Stimulated activated CD8-positive, alpha-beta memory T cell treated with anti-CD3 and anti-CD28 coated beads, Interleukin-2, amount 100 ng/mL, for 1 hour (primary cell): ENCODE measurements around the gene C2orf68.
"Not testable (repeated sequence)": the region's sequence is repeated elsewhere in the genome, so short reads cannot be mapped to it uniquely, and the experiment has no call there.

Experiments used
- DNase-seq, 2 donors: peaks; one replicate each; pipeline ENCODE4 v3.0.0-alpha.2; 2020; ENCODE audit warnings: low read depth in 2 of 2

Gene C2orf68

GRCh38 chr2:85611705-85612587, at the start of gene C2orf68:
Gene C2orf68, minus strand, starts transcription at chr2:85612066. Its CDS starts 82 bp downstream, at chr2:85611984.
- peak; percentile 65 to 69 for DNase-seq

- DNase-seq = no peak
These were observed 49.4 kb upstream of the C2orf68 start for GRCh38 chr2:85661139-85661858.

GRCh38 chr2:85660725-85661124, 48.9 kb upstream of the C2orf68 start:
- DNase-seq = no peak

- DNase-seq = not testable (repeated sequence)
These were observed 48.4 kb upstream of the C2orf68 start for GRCh38 chr2:85660301-85660700.

- DNase-seq = no peak
These were observed 47.6 kb upstream of the C2orf68 start for GRCh38 chr2:85659324-85659981.

GRCh38 chr2:85657399-85657798, 45.5 kb upstream of the C2orf68 start:
- not testable (repeated sequence) for DNase-seq

GRCh38 chr2:85656468-85656867, 44.6 kb upstream of the C2orf68 start:
- no peak for DNase-seq

- DNase-seq = no peak
These were observed 44.1 kb upstream of the C2orf68 start for GRCh38 chr2:85655961-85656417.

GRCh38 chr2:85653996-85654395, 42.1 kb upstream of the C2orf68 start:
- DNase-seq = no peak

- DNase-seq = no peak
These were observed 40.2 kb upstream of the C2orf68 start for GRCh38 chr2:85652056-85652455.

GRCh38 chr2:85651097-85651496, 39.2 kb upstream of the C2orf68 start:
- no peak for DNase-seq

GRCh38 chr2:85650456-85650855, 38.6 kb upstream of the C2orf68 start:
- no peak for DNase-seq

- no peak for DNase-seq
These were observed 37.6 kb upstream of the C2orf68 start for GRCh38 chr2:85649201-85650190.

GRCh38 chr2:85648619-85649018, 36.8 kb upstream of the C2orf68 start:
- no peak for DNase-seq

- DNase-seq = no peak
These were observed 36.1 kb upstream of the C2orf68 start for GRCh38 chr2:85647823-85648526.

- no peak for DNase-seq
These were observed 34.3 kb upstream of the C2orf68 start for GRCh38 chr2:85646166-85646565.

GRCh38 chr2:85644909-85645308, 33.0 kb upstream of the C2orf68 start:
- no peak for DNase-seq

GRCh38 chr2:85642725-85643124, 30.9 kb upstream of the C2orf68 start:
- no peak for DNase-seq

- DNase-seq = no peak
These were observed 23.8 kb upstream of the C2orf68 start for GRCh38 chr2:85635636-85636035.

GRCh38 chr2:85635011-85635410, 23.1 kb upstream of the C2orf68 start:
- DNase-seq = no peak
